WERI-Rb-1 (cell line): Measurements from ENCODE around the gene APP.

ENCODE experiments used
- DNase-seq: peaks from one replicate; pipeline ENCODE4 v3.0.0-alpha.2; 2020
- H3K27ac ChIP-seq: fragments of 250-450 bp; sonication (Bioruptor Pico); 2 replicates; pipeline ENCODE4 v1.5.1; 2020; ENCODE audit warnings: mild to moderate bottlenecking, moderate library complexity
- H3K27me3 ChIP-seq: fragments of 250-450 bp; sonication (Bioruptor Pico); 2 replicates; pipeline ENCODE4 v1.5.1; 2021; ENCODE audit warnings: mild to moderate bottlenecking, low read depth, moderate library complexity; ENCODE audit not compliant: insufficient read depth, severe bottlenecking
- H3K36me3 ChIP-seq: fragments of 250-450 bp; sonication (Bioruptor Pico); 2 replicates; pipeline ENCODE4 v1.5.1; 2020; ENCODE audit warnings: mild to moderate bottlenecking, moderate library complexity
- H3K4me3 ChIP-seq: 2 replicates; pipeline ENCODE4 v1.5.1; 2011; ENCODE audit warnings: low read depth, mild to moderate bottlenecking, control low read depth, low read length
- H3K9me3 ChIP-seq: fragments of 250-450 bp; sonication (Bioruptor Pico); 2 replicates; pipeline ENCODE4 v1.5.1; 2021; ENCODE audit warnings: mild to moderate bottlenecking, moderate library complexity; ENCODE audit not compliant: severe bottlenecking
- TF ChIP-seq, protein P1 (sequence below): IDR thresholded peaks from 2 replicates; pipeline ENCODE4 v1.5.1; 2011; ENCODE audit warnings: low read depth, mild to moderate bottlenecking, control low read depth, inconsistent platforms, low read length

Gene APP

DNA sequence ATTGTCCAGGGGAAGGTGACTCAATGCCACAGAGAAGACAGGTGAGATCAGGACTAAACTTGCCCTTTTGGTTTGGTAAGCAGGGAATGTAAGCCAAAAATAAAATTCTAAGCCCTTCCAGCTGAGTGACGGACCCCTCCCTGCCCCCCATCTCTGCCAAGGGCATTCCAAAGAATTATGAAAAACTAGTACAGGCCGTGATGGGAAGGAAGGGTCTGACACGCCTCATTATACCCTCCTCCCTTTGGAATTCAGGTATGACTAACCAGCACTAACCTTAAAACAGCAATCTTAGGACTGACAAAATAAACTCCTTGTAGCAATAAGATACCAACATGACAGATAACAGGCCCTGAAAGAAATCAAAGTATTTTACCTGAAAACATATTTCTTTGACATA, 336.2 kb downstream of the APP start:
- H3K9me3 ChIP-seq = peaks cover 19% of the 10 kb centered on the region
- H3K27me3 ChIP-seq = peaks cover 25% of the 10 kb centered on the region
- no peak for DNase-seq
- no peaks in the 10 kb centered on the region for H3K36me3 ChIP-seq
- TF ChIP-seq, protein P1, sequence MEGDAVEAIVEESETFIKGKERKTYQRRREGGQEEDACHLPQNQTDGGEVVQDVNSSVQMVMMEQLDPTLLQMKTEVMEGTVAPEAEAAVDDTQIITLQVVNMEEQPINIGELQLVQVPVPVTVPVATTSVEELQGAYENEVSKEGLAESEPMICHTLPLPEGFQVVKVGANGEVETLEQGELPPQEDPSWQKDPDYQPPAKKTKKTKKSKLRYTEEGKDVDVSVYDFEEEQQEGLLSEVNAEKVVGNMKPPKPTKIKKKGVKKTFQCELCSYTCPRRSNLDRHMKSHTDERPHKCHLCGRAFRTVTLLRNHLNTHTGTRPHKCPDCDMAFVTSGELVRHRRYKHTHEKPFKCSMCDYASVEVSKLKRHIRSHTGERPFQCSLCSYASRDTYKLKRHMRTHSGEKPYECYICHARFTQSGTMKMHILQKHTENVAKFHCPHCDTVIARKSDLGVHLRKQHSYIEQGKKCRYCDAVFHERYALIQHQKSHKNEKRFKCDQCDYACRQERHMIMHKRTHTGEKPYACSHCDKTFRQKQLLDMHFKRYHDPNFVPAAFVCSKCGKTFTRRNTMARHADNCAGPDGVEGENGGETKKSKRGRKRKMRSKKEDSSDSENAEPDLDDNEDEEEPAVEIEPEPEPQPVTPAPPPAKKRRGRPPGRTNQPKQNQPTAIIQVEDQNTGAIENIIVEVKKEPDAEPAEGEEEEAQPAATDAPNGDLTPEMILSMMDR = no peak
- H3K4me3 ChIP-seq = no peak overlapping the region
- no peak overlapping the region for H3K27ac ChIP-seq

DNA sequence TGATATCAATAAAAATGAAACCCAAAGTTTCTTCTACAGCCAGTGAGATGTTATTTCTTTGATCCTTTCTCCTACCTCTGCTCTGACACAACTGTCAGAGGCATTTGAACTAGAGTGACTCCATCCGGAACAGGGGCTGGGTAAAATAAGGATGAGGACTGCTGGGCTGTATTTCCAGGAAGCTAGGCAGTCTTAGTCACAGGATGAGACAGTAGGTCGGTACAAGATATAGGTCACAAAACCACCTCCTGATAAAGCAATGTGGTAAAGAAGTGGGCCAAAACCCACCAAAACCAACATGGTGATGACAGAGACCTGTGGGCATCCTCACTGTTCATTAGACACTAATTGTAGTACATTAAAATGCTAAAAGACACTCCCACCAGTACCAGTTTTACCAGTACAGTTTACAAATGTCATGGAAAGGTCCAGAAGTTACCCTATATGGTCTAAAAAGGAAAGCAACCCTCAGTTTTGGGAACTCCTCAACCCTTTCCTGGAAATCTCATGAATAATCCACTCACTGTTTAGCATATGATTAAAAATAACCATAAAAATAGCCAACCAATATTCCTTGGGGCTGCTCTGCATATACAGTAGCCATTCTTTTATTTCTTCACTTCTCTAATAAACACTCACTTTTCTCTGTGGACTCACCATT, 339.1 kb downstream of the APP start:
- no peak overlapping the region for H3K4me3 ChIP-seq
- H3K27ac ChIP-seq = no peak overlapping the region
- DNase-seq = no peak
- peaks cover 14% of the 10 kb centered on the region for H3K27me3 ChIP-seq
- peaks cover 19% of the 10 kb centered on the region for H3K9me3 ChIP-seq
- H3K36me3 ChIP-seq = no peaks in the 10 kb centered on the region
- TF ChIP-seq, protein P1 = no peak
